ENCODE measurements around the gene ATP10A.

- TF ChIP-seq CTCF (conservative IDR thresholded peaks at IDR 0.05) (no peak), ZFX (IDR thresholded peaks at IDR 0.05) (no peak)
Observed at GRCh38 chr15:25869701-25870100, 6.6 kb upstream of the ATP10A start.
